GM23338 (cell line): ENCODE results near the gene CARMIL1. TPM values are rescaled to one million over a fixed set of nuclear protein-coding genes. Genes with fewer than 3 reads are reported as not detected.

Experiments
- ATAC-seq: fragments of 200-7000 bp; cut with Tn5 transposase; 3 replicates; pipeline ENCODE4 v1.9.1; 2020
- DNase-seq: peaks from one replicate; pipeline ENCODE4 v3.0.0-alpha.2; 2015; ENCODE audit warnings: low spot score
- H2AFZ ChIP-seq: fragments of 200-600 bp; sonication (generic); 2 replicates; pipeline ENCODE4 v1.8.0; 2016; ENCODE audit warnings: antibody characterized with exemption, mild to moderate bottlenecking, moderate library complexity
- H3F3A ChIP-seq: fragments of 200-600 bp; sonication (generic); replicated peaks from 2 replicates; pipeline ENCODE4 v1.8.0; 2017; ENCODE audit warnings: antibody characterized with exemption, mixed run types, low read depth
- H3K27ac ChIP-seq: fragments of 200-600 bp; sonication (generic); 2 replicates; pipeline ENCODE4 v1.6.1; 2016; ENCODE audit warnings: low read depth
- H3K27me3 ChIP-seq: fragments of 200-600 bp; sonication (generic); 2 replicates; pipeline ENCODE4 v1.8.0; 2016; ENCODE audit warnings: mild to moderate bottlenecking, mixed run types, moderate library complexity; ENCODE audit not compliant: insufficient read depth
- H3K36me3 ChIP-seq: fragments of 200-600 bp; sonication (generic); 2 replicates; pipeline ENCODE4 v1.8.0; 2016; ENCODE audit warnings: mild to moderate bottlenecking; ENCODE audit not compliant: insufficient read depth
- H3K4me1 ChIP-seq: fragments of 200-600 bp; sonication (generic); 2 replicates; pipeline ENCODE4 v1.8.0; 2016; ENCODE audit warnings: mild to moderate bottlenecking, moderate library complexity; ENCODE audit not compliant: insufficient read depth
- H3K4me2 ChIP-seq: fragments of 200-600 bp; sonication (generic); 2 replicates; pipeline ENCODE4 v1.7.1; 2017; ENCODE audit warnings: mixed run types
- H3K4me3 ChIP-seq: fragments of 200-600 bp; sonication (generic); 2 replicates; pipeline ENCODE4 v1.6.1; 2016; ENCODE audit warnings: mixed run types
- H3K79me2 ChIP-seq: fragments of 200-600 bp; sonication (generic); replicated peaks from 2 replicates; pipeline ENCODE4 v1.8.0; 2017; ENCODE audit warnings: mild to moderate bottlenecking; ENCODE audit not compliant: insufficient read depth
- H3K9me2 ChIP-seq: fragments of 200-600 bp; sonication (generic); 2 replicates; pipeline ENCODE4 v1.8.0; 2017; ENCODE audit not compliant: insufficient read depth
- H4K20me1 ChIP-seq: fragments of 200-600 bp; sonication (generic); replicated peaks from 2 replicates; pipeline ENCODE4 v1.8.0; 2017; ENCODE audit warnings: mild to moderate bottlenecking; ENCODE audit not compliant: insufficient read depth
- H3K27ac Mint-ChIP-seq: 2 replicates; pipeline ENCODE4 v1.8.0; 2020; ENCODE audit warnings: inconsistent platforms, mild to moderate bottlenecking, moderate library complexity, mixed read lengths
- H3K27me3 Mint-ChIP-seq: 3 replicates; pipeline ENCODE4 v1.8.0; 2022; ENCODE audit warnings: low read depth, mild to moderate bottlenecking, moderate library complexity, mixed read lengths, inconsistent platforms; ENCODE audit not compliant: insufficient read depth, poor library complexity
- H3K36me3 Mint-ChIP-seq: 3 replicates; pipeline ENCODE4 v1.8.0; 2021; ENCODE audit warnings: low read depth, mild to moderate bottlenecking, inconsistent platforms, moderate library complexity, mixed read lengths
- H3K4me1 Mint-ChIP-seq: 3 replicates; pipeline ENCODE4 v1.8.0; 2020; ENCODE audit warnings: mild to moderate bottlenecking, inconsistent platforms, mixed read lengths
- H3K4me3 Mint-ChIP-seq: 3 replicates; pipeline ENCODE4 v1.8.0; 2021; ENCODE audit warnings: moderate library complexity, mild to moderate bottlenecking, inconsistent platforms, mixed read lengths
- H3K9me3 Mint-ChIP-seq: 3 replicates; pipeline ENCODE4 v1.8.0; 2020; ENCODE audit warnings: moderate library complexity, mild to moderate bottlenecking, inconsistent platforms, mixed read lengths
- CTCF ChIP-seq, 2 experiments: fragments of 200-600 bp in 1 of 2; sonication (generic) in 1 of 2; conservative IDR thresholded peaks; 2 replicates each; pipeline versions ENCODE4 v1.5.1 to v1.6.1; 2016 to 2017; ENCODE audit warnings: antibody characterized with exemption in 2 of 2, low read depth in 2 of 2, mild to moderate bottlenecking in 2 of 2, moderate library complexity in 1 of 2
- EZH2 ChIP-seq: fragments of 200-600 bp; sonication (generic); IDR thresholded peaks from one replicate; pipeline ENCODE4 v1.8.0; 2017; ENCODE audit warnings: antibody characterized with exemption, mild to moderate bottlenecking, low read depth; ENCODE audit not compliant: unreplicated experiment
- POLR2AphosphoS5 ChIP-seq: IDR thresholded peaks from 2 replicates; pipeline ENCODE4 v1.6.1; 2016; ENCODE audit warnings: antibody characterized with exemption, low read depth
- REST ChIP-seq: IDR thresholded peaks from one replicate; pipeline ENCODE4 v1.6.1; 2018; ENCODE audit warnings: antibody characterized with exemption; ENCODE audit not compliant: unreplicated experiment
- STAT1 ChIP-seq: IDR thresholded peaks from one replicate; pipeline ENCODE4 v1.6.1; 2016; ENCODE audit warnings: antibody characterized with exemption; ENCODE audit not compliant: unreplicated experiment
- ZNF114 ChIP-seq: fragments of 250-450 bp; sonication (Bioruptor Pico); IDR thresholded peaks from 2 replicates; pipeline ENCODE4 v1.5.0; 2020; ENCODE audit warnings: mild to moderate bottlenecking, moderate library complexity
- ZNF331 ChIP-seq: fragments of 250-450 bp; sonication (Bioruptor Pico); IDR thresholded peaks from 2 replicates; pipeline ENCODE4 v1.5.0; 2020; ENCODE audit warnings: low read depth, mild to moderate bottlenecking, moderate library complexity
- polyA plus RNA-seq: library from polyadenylated mRNA; unstranded; fragments of >200 nt; fragmentation: Nextera tagmentation; extraction: Ambion mirVana; gene quantifications from 2 replicates; pipeline ENCODE4 v1.2.1, GENCODE V29; 2016
- total RNA-seq: library from RNA; depleted of rRNA; stranded (reverse); fragments of >200 nt; shearing (Covaris generic); gene quantifications from 2 replicates; pipeline ENCODE4 v1.2.3, GENCODE V29; 2014
- TF ChIP-seq, protein P1 (sequence below): IDR thresholded peaks from 2 replicates; pipeline ENCODE4 v1.6.1; 2016; ENCODE audit warnings: antibody characterized with exemption

CARMIL1 gene
- total and polyA plus RNA-seq, 2 experiments from 2014 or later = 43.2 to 66.9 TPM

DNA sequence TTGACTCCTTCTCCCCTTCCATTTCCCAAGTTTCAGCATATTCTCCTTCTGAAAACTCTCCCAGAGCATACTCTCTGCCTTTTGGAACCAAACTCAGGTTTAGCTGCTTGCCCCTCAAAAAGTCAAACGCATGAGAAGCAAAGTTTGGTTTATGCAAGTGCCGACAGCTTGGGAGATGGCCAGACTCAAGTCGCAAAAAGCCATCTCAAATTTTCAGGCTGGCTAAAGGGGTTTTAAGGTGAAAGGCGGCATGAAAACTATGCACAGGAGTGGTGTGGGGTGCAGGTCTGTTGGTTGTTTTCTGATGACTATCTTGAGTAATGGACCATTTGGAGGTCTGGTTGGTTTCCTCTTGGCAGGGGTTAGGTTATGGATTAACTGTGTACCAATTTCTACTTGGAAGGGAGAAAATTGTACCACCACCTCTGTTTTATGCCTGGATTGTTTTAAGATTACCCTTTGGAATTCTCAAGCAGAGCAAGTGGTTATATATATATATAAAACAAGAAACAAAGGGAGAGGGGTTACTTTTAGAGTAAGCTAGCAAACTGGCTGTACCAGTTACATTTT is 320.4 kb downstream of the CARMIL1 start:
- Histone ChIP-seq H3K4me1 (no peaks in the 10 kb centered on the region), H4K20me1 (no peaks in the 10 kb centered on the region), H3K4me3 (no peak overlapping the region), H2AFZ (no peak overlapping the region), H3K36me3 (0 out of 2 replicates have a peak, but pooled peaks cover 2% of the 10 kb centered on the region), H3F3A (no peaks in the 10 kb centered on the region), H3K27me3 (no peaks in the 10 kb centered on the region), H3K9me2 (no peaks in the 10 kb centered on the region), H3K79me2 (no peaks in the 10 kb centered on the region), H3K4me2 (no peak overlapping the region), H3K27ac (no peak overlapping the region)
- Mint-ChIP-seq H3K9me3 (no peaks in the 10 kb centered on the region), H3K27me3 (peaks cover 5% of the 10 kb centered on the region), H3K27ac (no peak overlapping the region), H3K36me3 (peaks cover 7% of the 10 kb centered on the region; the same call in 2 of the 3 replicates), H3K4me1 (peaks cover 6% of the 10 kb centered on the region; the same call in 2 of the 3 replicates), H3K4me3 (no peak overlapping the region)
- ATAC-seq (no peak), DNase-seq (no peak)
- TF ChIP-seq STAT1 (no peak), EZH2 (no peak), POLR2AphosphoS5 (no peak), ZNF114 (CRISPR knock-in tag) (no peak), ZNF331 (CRISPR knock-in tag) (no peak), CTCF (conservative IDR thresholded peaks at IDR 0.05; ENCODE audit: low read depth in 2 of 2) (no peak)
- TF ChIP-seq, protein P1, sequence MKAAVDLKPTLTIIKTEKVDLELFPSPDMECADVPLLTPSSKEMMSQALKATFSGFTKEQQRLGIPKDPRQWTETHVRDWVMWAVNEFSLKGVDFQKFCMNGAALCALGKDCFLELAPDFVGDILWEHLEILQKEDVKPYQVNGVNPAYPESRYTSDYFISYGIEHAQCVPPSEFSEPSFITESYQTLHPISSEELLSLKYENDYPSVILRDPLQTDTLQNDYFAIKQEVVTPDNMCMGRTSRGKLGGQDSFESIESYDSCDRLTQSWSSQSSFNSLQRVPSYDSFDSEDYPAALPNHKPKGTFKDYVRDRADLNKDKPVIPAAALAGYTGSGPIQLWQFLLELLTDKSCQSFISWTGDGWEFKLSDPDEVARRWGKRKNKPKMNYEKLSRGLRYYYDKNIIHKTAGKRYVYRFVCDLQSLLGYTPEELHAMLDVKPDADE = no peak

GRCh38 chr6:25601800-25602673 is 322.9 kb downstream of the CARMIL1 start:
- H3K27ac Mint-ChIP-seq = no peak overlapping the region

More at GRCh38 chr6:25601800-25602673, 322.9 kb downstream of the CARMIL1 start:
- H3K27ac ChIP-seq = no peak overlapping the region
- no peaks in the 10 kb centered on the region for H3F3A ChIP-seq
- no peaks in the 10 kb centered on the region for H3K9me3 Mint-ChIP-seq
- H3K4me2 ChIP-seq = no peak overlapping the region
- no peak overlapping the region for H3K4me3 Mint-ChIP-seq
- ATAC-seq = no peak
- no peaks in the 10 kb centered on the region for H3K27me3 ChIP-seq
- H3K36me3 ChIP-seq = no peaks in the 10 kb centered on the region
- H2AFZ ChIP-seq = no peak overlapping the region
- TF ChIP-seq REST (no peak), CTCF (conservative IDR thresholded peaks at IDR 0.05; ENCODE audit: low read depth in 2 of 2) (peak in 1 of 2 experiments; percentile 87; a peak in 3 of 4 replicates)
- peaks cover 6% of the 10 kb centered on the region; the same call in 2 of the 3 replicates for H3K4me1 Mint-ChIP-seq
- peaks cover 4% of the 10 kb centered on the region; the same call in 2 of the 3 replicates for H3K36me3 Mint-ChIP-seq
- H3K27me3 Mint-ChIP-seq = peaks cover 5% of the 10 kb centered on the region
- no peaks in the 10 kb centered on the region for H4K20me1 ChIP-seq
- no peaks in the 10 kb centered on the region for H3K79me2 ChIP-seq
- H3K9me2 ChIP-seq = no peaks in the 10 kb centered on the region
- H3K4me1 ChIP-seq = no peaks in the 10 kb centered on the region
- H3K4me3 ChIP-seq = no peak overlapping the region
- DNase-seq = peak; percentile 73
